ENCODE measurements around the gene NAIP.
"Not testable (repeated sequence)": the region's sequence is repeated elsewhere in the genome, so short reads cannot be mapped to it uniquely, and the experiment has no call there.

NAIP gene

DNA sequence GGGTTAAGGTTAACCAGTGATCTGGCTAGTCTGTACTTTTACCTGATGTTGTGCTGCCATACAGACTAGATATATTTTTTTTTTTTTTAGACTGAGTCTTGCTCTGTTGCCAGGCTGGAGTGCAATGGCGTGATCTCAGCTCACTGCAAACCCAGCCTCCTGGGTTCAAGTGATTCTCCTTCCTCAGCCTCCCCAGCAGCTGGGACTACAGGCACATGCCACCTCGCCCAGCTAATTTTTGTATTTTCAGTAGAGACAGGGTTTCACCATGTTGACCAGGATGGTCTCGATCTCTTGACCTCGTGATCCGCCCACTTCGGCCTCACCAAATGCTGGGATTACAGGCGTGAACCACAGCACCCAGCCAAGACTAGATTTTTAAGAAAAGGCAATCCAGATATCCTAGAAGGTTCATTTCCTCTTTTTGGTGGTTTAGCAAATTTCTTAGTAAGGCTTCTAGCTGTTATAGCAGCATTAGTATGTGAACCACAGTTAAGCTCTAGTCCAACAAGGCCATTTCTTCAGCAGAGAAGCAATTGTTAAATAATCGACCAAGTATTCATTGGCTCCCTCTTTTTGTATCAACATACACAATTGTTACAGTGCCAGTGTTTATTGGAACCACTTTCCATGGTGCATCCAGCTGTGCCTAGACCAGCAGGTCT is at the start of gene NAIP:
TSS of gene NAIP (minus strand) at position 51 of the 665 bp plus-strand sequence. CDS start 12,424 bp downstream, outside the sequence.
- FAIRE-seq; DNase-seq (ENCODE audit: insufficient read length, low spot score): not testable (repeated sequence)

DNA sequence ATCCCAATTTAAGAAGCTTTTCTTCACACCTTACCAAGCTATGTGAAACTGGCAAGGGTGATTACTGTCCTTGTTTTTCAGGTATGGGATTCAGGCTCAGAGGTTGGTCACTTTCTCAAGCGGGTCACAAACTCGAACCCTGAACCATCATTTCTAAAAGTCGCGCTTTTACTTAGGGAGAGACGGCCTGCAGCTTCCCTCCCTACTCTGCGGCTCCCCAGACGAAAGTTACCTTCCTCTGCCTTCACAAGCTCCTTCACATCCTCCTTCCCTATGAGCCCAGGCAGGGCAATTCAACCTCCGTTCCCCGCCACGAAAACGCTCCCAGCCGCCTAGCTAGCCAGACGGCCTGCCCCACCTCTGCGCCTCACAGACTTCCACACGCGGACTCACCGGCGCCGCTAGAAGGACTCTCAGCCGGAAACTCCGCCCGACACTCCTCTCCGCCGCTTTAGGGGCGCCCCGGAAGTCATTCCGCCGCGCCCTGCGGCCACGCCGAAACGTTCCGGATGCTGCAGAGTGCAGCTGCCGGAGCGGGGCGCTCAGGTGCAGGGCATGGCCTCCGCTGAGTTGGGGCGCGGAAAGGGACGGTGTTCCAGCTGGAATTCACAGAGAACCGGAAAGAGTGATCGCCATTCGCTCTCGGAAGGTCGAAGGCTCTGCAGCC is 42.3 kb upstream of the NAIP start, which contains the start of gene GTF2H2:
TSS of gene GTF2H2 (minus strand) at position 415 of the 667 bp plus-strand sequence. CDS start 4,913 bp downstream, outside the sequence.
- not testable (repeated sequence) for FAIRE-seq; DNase-seq (ENCODE audit: insufficient read length, low spot score)

GRCh38 chr5:71061322-71061721 is 36.2 kb upstream of the NAIP start:
- not testable (repeated sequence) for DNase-seq (ENCODE audit: insufficient read length, low spot score); FAIRE-seq

- FAIRE-seq; DNase-seq (ENCODE audit: insufficient read length, low spot score): not testable (repeated sequence)
Measured at GRCh38 chr5:71059426-71059825, 34.3 kb upstream of the NAIP start.

DNA sequence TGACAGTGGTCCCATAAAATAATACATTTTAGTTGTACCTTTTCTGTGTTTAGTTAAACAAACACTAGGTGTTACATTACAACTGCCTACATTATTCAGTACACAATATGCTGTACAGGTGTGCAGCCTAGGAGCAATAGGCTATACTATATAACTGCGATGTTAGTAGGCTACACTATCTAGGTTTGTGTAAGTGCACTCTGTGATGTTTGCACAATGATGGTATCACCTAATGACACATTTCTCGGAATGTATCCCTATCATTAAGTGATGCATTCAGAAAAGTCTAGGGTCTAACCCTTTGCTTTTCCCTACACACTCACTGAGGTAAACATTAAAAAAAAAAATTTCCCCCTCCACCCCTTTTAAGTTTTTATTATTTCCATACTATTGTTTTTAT is 19.7 kb upstream of the NAIP start:
- not testable (repeated sequence) for FAIRE-seq; DNase-seq (ENCODE audit: insufficient read length, low spot score)

GRCh38 chr5:71044128-71044527 is 19.0 kb upstream of the NAIP start:
- not testable (repeated sequence) for FAIRE-seq; DNase-seq (ENCODE audit: insufficient read length, low spot score)

DNA sequence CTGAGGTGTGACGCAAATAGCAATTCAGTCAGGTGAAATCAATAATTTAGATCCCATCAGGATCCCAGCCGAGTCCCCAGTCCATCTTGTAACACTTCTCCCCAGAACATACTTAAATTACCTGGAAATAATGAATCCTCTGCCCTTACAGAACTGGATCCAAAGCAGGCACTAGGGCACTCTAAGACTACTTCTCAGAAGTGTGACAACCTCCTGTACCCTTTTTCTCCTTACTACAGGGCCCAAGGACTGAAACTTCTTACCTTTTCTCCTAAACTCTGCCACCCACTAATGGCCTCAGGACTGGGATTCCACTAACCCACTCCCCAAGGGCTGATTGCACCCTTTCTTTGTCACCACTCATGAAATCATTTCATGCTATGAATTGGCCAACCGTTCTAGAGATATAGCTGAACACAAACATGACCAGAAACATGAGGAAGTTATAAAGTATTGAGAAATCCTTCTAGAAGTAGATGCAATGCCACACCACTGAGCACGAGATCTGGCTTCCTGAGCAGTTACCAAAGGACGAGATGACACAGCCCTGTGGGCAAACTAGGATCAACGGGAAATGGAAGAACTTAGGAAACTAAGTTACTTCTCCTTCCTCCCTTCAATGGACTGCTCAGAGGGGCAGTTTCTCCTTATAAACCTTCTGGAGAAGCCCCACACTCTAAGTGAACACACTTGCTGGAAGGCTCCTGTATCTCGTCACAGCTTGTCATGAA is 6.1 kb upstream of the NAIP start:
- DNase-seq (ENCODE audit: insufficient read length, low spot score); FAIRE-seq: not testable (repeated sequence)

GRCh38 chr5:71020643-71021042 is 4.5 kb downstream of the NAIP start:
- FAIRE-seq; DNase-seq (ENCODE audit: insufficient read length, low spot score): not testable (repeated sequence)

- not testable (repeated sequence) for DNase-seq (ENCODE audit: insufficient read length, low spot score); FAIRE-seq
Measured at GRCh38 chr5:71018376-71019005, 6.6 kb downstream of the NAIP start.

DNA sequence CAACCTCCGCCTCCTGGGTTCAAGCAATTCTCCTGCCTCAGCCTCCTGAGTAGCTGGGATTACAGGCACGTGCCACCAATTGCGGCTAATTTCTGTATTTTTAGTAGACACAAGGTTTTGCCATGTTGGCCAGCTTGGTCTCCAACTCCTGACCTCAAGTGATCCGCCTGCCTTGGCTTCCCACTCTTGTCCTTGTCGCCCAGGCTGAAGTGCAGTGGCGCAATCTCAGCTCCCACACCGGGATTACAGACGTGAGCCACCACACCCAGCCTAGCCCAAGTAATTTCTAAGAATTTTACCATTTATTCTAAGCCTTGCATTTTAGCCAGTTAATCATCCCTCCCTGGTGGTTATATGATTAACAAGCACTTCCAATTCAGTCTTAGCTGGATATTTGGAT is 11.0 kb downstream of the NAIP start:
- DNase-seq (ENCODE audit: insufficient read length, low spot score) (no peak), FAIRE-seq (no peak)

GRCh38 chr5:71013575-71013974 is 11.6 kb downstream of the NAIP start:
- no peak for DNase-seq (ENCODE audit: insufficient read length, low spot score)
- FAIRE-seq, result no peak

DNA sequence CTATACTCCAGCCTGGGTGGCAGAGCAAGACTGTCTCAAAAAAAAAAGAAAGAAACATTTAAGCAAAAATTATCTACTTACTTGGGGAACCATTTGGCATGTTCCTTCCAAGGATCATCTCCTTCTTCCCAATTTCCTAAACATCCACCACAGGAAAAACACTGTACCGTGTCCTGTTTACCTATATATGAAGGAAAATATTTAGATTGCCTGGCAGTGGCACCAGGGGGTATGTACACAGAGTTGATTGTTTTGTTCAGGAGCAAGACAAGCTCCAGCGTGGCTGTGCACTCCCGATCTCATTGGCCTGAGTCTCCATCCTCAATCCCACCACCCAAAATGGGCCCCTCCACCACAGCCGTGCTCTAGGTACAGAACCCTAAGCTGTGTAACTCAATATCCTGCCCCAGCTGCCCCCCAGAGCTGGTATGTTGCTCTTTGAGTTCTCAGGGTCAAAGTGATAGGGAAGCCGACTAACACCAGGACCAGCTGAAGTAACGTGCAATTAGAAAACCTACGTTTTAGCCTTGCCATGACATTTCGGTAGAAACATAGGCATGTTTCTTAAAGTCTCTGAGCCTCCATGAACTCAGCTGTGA is 13.8 kb downstream of the NAIP start:
- no peak for DNase-seq (ENCODE audit: insufficient read length, low spot score)

DNA sequence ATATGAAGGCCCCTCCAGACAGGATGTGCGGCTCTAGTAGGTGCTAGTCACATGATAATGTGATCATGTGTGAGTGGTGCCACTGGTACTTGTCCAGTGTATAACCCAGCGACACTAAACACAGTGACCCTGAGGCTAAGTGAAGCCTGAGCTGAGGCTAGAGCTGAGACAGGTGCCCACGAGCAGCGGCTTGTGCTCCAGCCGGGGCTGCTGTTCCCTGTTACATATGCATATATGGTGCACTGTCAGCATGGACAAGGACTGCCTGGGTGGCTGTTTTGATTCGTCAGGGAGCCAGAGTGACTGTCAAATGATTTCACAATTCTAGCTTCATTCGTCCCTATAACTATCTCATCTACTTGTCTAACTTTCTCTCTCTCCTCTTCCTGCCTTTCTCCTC is 18.2 kb downstream of the NAIP start:
- not testable (repeated sequence) for FAIRE-seq; DNase-seq (ENCODE audit: insufficient read length, low spot score)

More for the DNA sequence above, 13.8 kb downstream of the NAIP start:
- FAIRE-seq, result no peak

- not testable (repeated sequence) for FAIRE-seq; DNase-seq (ENCODE audit: insufficient read length, low spot score)
Measured at GRCh38 chr5:70984882-70985281, 40.3 kb downstream of the NAIP start.

GRCh38 chr5:70967220-70967619 is 57.9 kb downstream of the NAIP start:
- not testable (repeated sequence) for DNase-seq (ENCODE audit: insufficient read length, low spot score); FAIRE-seq

GRCh38 chr5:70964531-70964930 is 60.6 kb downstream of the NAIP start:
- FAIRE-seq; DNase-seq (ENCODE audit: insufficient read length, low spot score): not testable (repeated sequence)

DNA sequence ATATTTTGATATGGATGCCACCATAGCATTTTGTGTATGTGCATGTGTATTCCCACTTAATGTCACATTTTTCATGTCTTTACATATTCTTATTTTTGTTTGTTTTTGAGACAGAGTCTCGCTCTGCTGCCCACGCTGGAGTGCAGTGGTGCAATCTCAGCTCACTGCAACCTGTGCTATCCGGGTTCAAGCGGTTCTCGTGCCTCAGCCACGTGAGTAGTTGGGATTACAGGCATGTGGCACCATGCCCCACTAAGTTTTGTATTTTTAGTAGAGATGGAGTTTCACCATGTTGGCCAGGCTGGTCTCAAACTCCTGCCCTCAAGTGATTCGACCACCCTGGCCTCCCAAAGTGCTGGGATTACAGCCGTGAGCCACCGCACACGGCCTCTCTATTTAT is 72.1 kb downstream of the NAIP start:
- DNase-seq (ENCODE audit: insufficient read length, low spot score), result not testable (repeated sequence)

GRCh38 chr5:70932560-70932959 is 92.6 kb downstream of the NAIP start:
- FAIRE-seq; DNase-seq (ENCODE audit: insufficient read length, low spot score): not testable (repeated sequence)

More for the DNA sequence above, 72.1 kb downstream of the NAIP start:
- not testable (repeated sequence) for FAIRE-seq

- FAIRE-seq, result not testable (repeated sequence)
Measured at GRCh38 chr5:70931709-70932368, 93.3 kb downstream of the NAIP start.

More at GRCh38 chr5:70931709-70932368, 93.3 kb downstream of the NAIP start:
- not testable (repeated sequence) for DNase-seq (ENCODE audit: insufficient read length, low spot score)

All from GM19239 (cell line).